ENCODE results near the gene MCCD1.

MCCD1 gene

GRCh38 chr6:31532644-31533454 lies 4.1 kb downstream of the MCCD1 start:
- in situ Hi-C loops (cut with HindIII; ENCODE audit: low pct_ligation_motif_present, low sequenced_read_pairs) = no loop called here
- Histone ChIP-seq H3K4me3 (ENCODE audit: low read depth, low read length) (no peak overlapping the region), H3K27me3 (replicated peaks) (no peaks in the 10 kb centered on the region), H3K27ac (no peak overlapping the region), H3K36me3 (replicated peaks) (peaks cover 81% of the 10 kb centered on the region)
- no peak for TF ChIP-seq CTCF (IDR thresholded peaks at IDR 0.05; ENCODE audit: low read depth, low read length, missing control alignments)
- DNase-seq = no peak

GRCh38 chr6:31533455-31533841 lies 4.7 kb downstream of the MCCD1 start:
- H3K4me3 ChIP-seq (ENCODE audit: low read depth, low read length) = no peak overlapping the region
- in situ Hi-C loops (cut with HindIII; ENCODE audit: low pct_ligation_motif_present, low sequenced_read_pairs) = no loop called here
- TF ChIP-seq CTCF (IDR thresholded peaks at IDR 0.05; ENCODE audit: low read depth, low read length, missing control alignments) = no peak
- no peak for DNase-seq
- H3K27me3 ChIP-seq (replicated peaks) = no peaks in the 10 kb centered on the region
- peaks cover 87% of the 10 kb centered on the region for H3K36me3 ChIP-seq (replicated peaks)
- H3K27ac ChIP-seq = no peak overlapping the region

GRCh38 chr6:31534011-31534410 lies 5.2 kb downstream of the MCCD1 start:
- peaks cover 93% of the 10 kb centered on the region for H3K36me3 ChIP-seq (replicated peaks)
- in situ Hi-C loops (cut with HindIII; ENCODE audit: low pct_ligation_motif_present, low sequenced_read_pairs) = no loop called here
- no peak overlapping the region for H3K27ac ChIP-seq
- no peak overlapping the region for H3K4me3 ChIP-seq (ENCODE audit: low read depth, low read length)
- no peak for DNase-seq
- no peaks in the 10 kb centered on the region for H3K27me3 ChIP-seq (replicated peaks)
- no peak for TF ChIP-seq CTCF (IDR thresholded peaks at IDR 0.05; ENCODE audit: low read depth, low read length, missing control alignments)

GRCh38 chr6:31534521-31535040 lies 5.8 kb downstream of the MCCD1 start:
- H3K27ac ChIP-seq = no peak overlapping the region
- TF ChIP-seq CTCF (IDR thresholded peaks at IDR 0.05; ENCODE audit: low read depth, low read length, missing control alignments) = no peak
- no peaks in the 10 kb centered on the region for H3K27me3 ChIP-seq (replicated peaks)
- H3K4me3 ChIP-seq (ENCODE audit: low read depth, low read length) = no peak overlapping the region
- H3K36me3 ChIP-seq (replicated peaks) = peaks cover 95% of the 10 kb centered on the region
- DNase-seq = no peak
- in situ Hi-C loops (cut with HindIII; ENCODE audit: low pct_ligation_motif_present, low sequenced_read_pairs) = no loop called here

- TF ChIP-seq CTCF (IDR thresholded peaks at IDR 0.05; ENCODE audit: low read depth, low read length, missing control alignments) = no peak
- in situ Hi-C loops (cut with HindIII; ENCODE audit: low pct_ligation_motif_present, low sequenced_read_pairs) = no loop called here
- DNase-seq = no peak
- Histone ChIP-seq H3K36me3 (replicated peaks) (peaks cover 94% of the 10 kb centered on the region), H3K4me3 (ENCODE audit: low read depth, low read length) (no peak overlapping the region), H3K27me3 (replicated peaks) (no peaks in the 10 kb centered on the region), H3K27ac (no peak overlapping the region)
Observed at GRCh38 chr6:31535538-31536324, 7.0 kb downstream of the MCCD1 start.

Measured in brain microvascular endothelial cell (primary cell).